ENCODE results near the gene KDM5B. TPM values are rescaled to one million over a fixed set of nuclear protein-coding genes. Genes with fewer than 3 reads are reported as not detected.

The KDM5B gene
- total and polyA plus RNA-seq, 9 of the 15 experiments (the other 6 are each of a cell fraction or from before 2014, with no cell fraction given): 15.4 to 90.6 (median 57.1) TPM

GRCh38 chr1:202701200-202701599, 107.0 kb downstream of the KDM5B start:
- no peak overlapping the region for H2AFZ ChIP-seq (ENCODE audit: low read depth, low read length)
- POLR2A ChIA-PET: interaction anchor here (1.2 to 2.1 kb wide), 2 partner anchors 8 to 13 kb away, joined by 4 to 5 read pairs; no protein-coding TSS in a partner anchor
- TF ChIP-seq CEBPB (tag; IDR thresholded peaks at IDR 0.05) (peak; percentile 55), IRF1 (CRISPR knock-in tag; IDR thresholded peaks at IDR 0.05; ENCODE audit: borderline replicate concordance) (no peak), CEBPG (CRISPR knock-in tag; IDR thresholded peaks at IDR 0.05) (no peak), CEBPG (tag; conservative IDR thresholded peaks at IDR 0.05 in 1 of 2, IDR thresholded peaks at IDR 0.05 in 1 of 2) (peak in 1 of 2 experiments; percentile 27; a peak in 1 of 4 replicates), TGIF2 (CRISPR knock-in tag; IDR thresholded peaks at IDR 0.05) (no peak)
- intact Hi-C loops (cut with micrococcal nuclease): no loop called here
- no TSS peak for BruUV-seq (replicated peaks)
- peaks cover 28 to 72% of the 10 kb centered on the region in 2 experiments for H3K27me3 ChIP-seq (ENCODE audit: control insufficient read depth in 2 of 2, insufficient read depth in 2 of 2, low read length in 2 of 2)
- in situ Hi-C loops (cut with MboI): loop anchor here (25.0 kb wide), 1 partner anchor 214 kb away; no protein-coding TSS in a partner anchor
- no peaks in the 10 kb centered on the region for H3K36me3 ChIP-seq (ENCODE audit: control insufficient read depth, insufficient read depth, low read length)
- H3K9me3 ChIP-seq (replicated peaks; ENCODE audit: control insufficient read depth, insufficient read depth, low read depth, low read length): no peaks in the 10 kb centered on the region
- H3K4me3 ChIP-seq: no peak overlapping the region
- no peak overlapping the region for H3K27ac ChIP-seq (ENCODE audit: extremely low read depth, low read depth, low read length)
- CTCF ChIA-PET (ENCODE audit: low intra/inter-chr PET ratio): interaction anchor here (1.2 kb wide), 1 partner anchor 19 kb away, joined by 6 read pairs; no protein-coding TSS in a partner anchor
- FAIRE-seq: no peak
- no peak overlapping the region for H3K4me2 ChIP-seq (ENCODE audit: insufficient read depth, low read length)
- no peak for DNase-seq (ENCODE audit: extremely low read depth in 1 of 4, low spot score in 3 of 4)
- no peak overlapping the region for H3K9ac ChIP-seq (ENCODE audit: insufficient read depth in 1 of 2, low read depth in 2 of 2, low read length in 2 of 2)
- H3K4me1 ChIP-seq (replicated peaks in 1 of 2; ENCODE audit: control insufficient read depth in 2 of 2, insufficient read depth in 2 of 2, low read length in 2 of 2): no peaks in the 10 kb centered on the region
- H4K20me1 ChIP-seq (replicated peaks; ENCODE audit: control insufficient read depth, insufficient read depth, low read length): peaks cover 5% of the 10 kb centered on the region
- H3K9me1 ChIP-seq (ENCODE audit: control insufficient read depth, insufficient read depth, low read length): no peaks in the 10 kb centered on the region
- 0% methylated on average over 3 of the region's 3 CpGs for WGBS (ENCODE audit: insufficient coverage, low coverage, missing lambda C conversion rate)
- no peaks in the 10 kb centered on the region for H3K79me2 ChIP-seq (ENCODE audit: control insufficient read depth, insufficient read depth, low read length)
- ATAC-seq: no peak

Data from K562 (cell line).